Left lung (tissue), 10 donors: ENCODE results near the gene WNT10A. TPM values are rescaled to one million over a fixed set of nuclear protein-coding genes. Genes with fewer than 3 reads are reported as not detected.

Experiments
- ATAC-seq: fragments of 200-7000 bp; cut with Tn5 transposase; one replicate; pipeline ENCODE4 v1.9.1; 2020; ENCODE audit warnings: moderate library complexity
- DNase-seq, 4 donors: peaks; one replicate each; pipeline ENCODE4 v3.0.0-alpha.2; 2013 to 2020
- H3K27ac ChIP-seq, 2 donors: fragments of 200-600 bp; sonication (generic) in 1 of 2; one replicate each; pipeline versions ENCODE4 v1.5.0 to v1.8.0; 2020 to 2021
- H3K27me3 ChIP-seq, 2 donors: fragments of 200-600 bp; sonication (generic) in 1 of 2; one replicate each; pipeline versions ENCODE4 v1.5.0 to v1.8.0; 2020 to 2021
- H3K36me3 ChIP-seq, 2 donors: fragments of 200-600 bp; sonication (generic) in 1 of 2; one replicate each; pipeline versions ENCODE4 v1.5.0 to v1.8.0; 2020 to 2021
- H3K4me1 ChIP-seq, 2 donors: fragments of 200-600 bp; one replicate each; pipeline ENCODE4 v1.8.0; 2021
- H3K4me3 ChIP-seq, 2 donors: fragments of 200-600 bp; sonication (generic) in 1 of 2; one replicate each; pipeline versions ENCODE4 v1.5.0 to v1.8.0; 2020 to 2021; ENCODE audit warnings: mild to moderate bottlenecking in 1 of 2
- H3K9me3 ChIP-seq, 2 donors: fragments of 200-600 bp; sonication (generic) in 1 of 2; one replicate each; pipeline versions ENCODE4 v1.5.0 to v1.8.0; 2020 to 2021
- CTCF ChIP-seq, 2 donors: fragments of 200-600 bp; sonication (generic) in 1 of 2; IDR thresholded peaks; one replicate each; pipeline versions ENCODE4 v1.5.0 to v1.8.0; 2021; ENCODE audit warnings: antibody characterized with exemption in 2 of 2
- intact Hi-C, 2 donors: fragments of 100-400 bp; cut with DNase I; formaldehyde crosslinking; loops; one replicate each; pipeline versions ENCODE4 v1.11.2 to v1.14.2; 2022
- polyA plus RNA-seq, 6 donors: library from polyadenylated mRNA; unstranded; fragments of 120-200 nt; gene quantifications; one replicate each; pipeline ENCODE4 v1.2.1, GENCODE V29; 2013; ENCODE audit not compliant: insufficient read length in 6 of 6
- total RNA-seq, 2 donors: library from RNA; stranded (reverse); fragmentation: NEBNext Ultra II Directional; extraction: Animal tissue kit (Norgen Biotek cat#: 25700); gene quantifications; one replicate each; pipeline ENCODE4 v1.2.1, GENCODE V29; 2021
- donor health status: DM: no; HTN: yes; CAD: no.
- donor health status: DM: no; HTN: no; CAD: no.

WNT10A gene
- total and polyA plus RNA-seq, 8 donors = 0.17 to 1.1 (median 0.38) TPM; not detected in 1

- H3K4me1 ChIP-seq = peaks cover 4 to 5% of the 10 kb centered on the region in 2 donors
- no peak overlapping the region for H3K4me3 ChIP-seq
- DNase-seq = no peak
- no peak for TF ChIP-seq CTCF (IDR thresholded peaks at IDR 0.05)
- H3K27me3 ChIP-seq = peaks cover 0 to 48% of the 10 kb centered on the region in 2 donors
- no peak overlapping the region for H3K27ac ChIP-seq
- no peaks in the 10 kb centered on the region for H3K9me3 ChIP-seq
- no peak for ATAC-seq
- H3K36me3 ChIP-seq = no peaks in the 10 kb centered on the region
- intact Hi-C loops = no loop called here
These were observed 30.1 kb downstream of the WNT10A start for GRCh38 chr2:218910741-218911140.

GRCh38 chr2:218920504-218920903, 39.9 kb downstream of the WNT10A start:
- ATAC-seq (no peak), DNase-seq (no peak)
- intact Hi-C loops = no loop called here
- Histone ChIP-seq H3K27me3 (peaks cover 0 to 65% of the 10 kb centered on the region in 2 donors), H3K4me1 (no peaks in the 10 kb centered on the region), H3K27ac (no peak overlapping the region), H3K9me3 (peaks cover 0 to 7% of the 10 kb centered on the region in 2 donors), H3K4me3 (no peak overlapping the region), H3K36me3 (no peaks in the 10 kb centered on the region)
- TF ChIP-seq CTCF (IDR thresholded peaks at IDR 0.05) = no peak

- no peaks in the 10 kb centered on the region for H3K36me3 ChIP-seq
- intact Hi-C loops = no loop called here
- H3K27me3 ChIP-seq = peaks cover 0 to 66% of the 10 kb centered on the region in 2 donors
- H3K27ac ChIP-seq = no peak overlapping the region
- TF ChIP-seq CTCF (IDR thresholded peaks at IDR 0.05) = no peak
- no peak for ATAC-seq
- H3K4me1 ChIP-seq = no peaks in the 10 kb centered on the region
- no peak overlapping the region for H3K4me3 ChIP-seq
- DNase-seq = no peak
- H3K9me3 ChIP-seq = peaks cover 0 to 7% of the 10 kb centered on the region in 2 donors
These were observed 44.1 kb downstream of the WNT10A start for GRCh38 chr2:218924757-218925156.

- peaks cover 0 to 59% of the 10 kb centered on the region in 2 donors for H3K27me3 ChIP-seq
- no peak for DNase-seq
- no peak for ATAC-seq
- H3K36me3 ChIP-seq = no peaks in the 10 kb centered on the region
- H3K4me1 ChIP-seq = no peaks in the 10 kb centered on the region
- no peak overlapping the region for H3K27ac ChIP-seq
- intact Hi-C loops = no loop called here
- peaks cover 0 to 7% of the 10 kb centered on the region in 2 donors for H3K9me3 ChIP-seq
- no peak for TF ChIP-seq CTCF (IDR thresholded peaks at IDR 0.05)
- H3K4me3 ChIP-seq = no peak overlapping the region
These were observed 44.8 kb downstream of the WNT10A start for GRCh38 chr2:218925434-218925833.

GRCh38 chr2:218927422-218927821, 46.8 kb downstream of the WNT10A start:
- DNase-seq (peak in 1 of 4 donors; percentile 16), ATAC-seq (no peak)
- peaks cover 0 to 7% of the 10 kb centered on the region in 2 donors for H3K9me3 ChIP-seq
- no peaks in the 10 kb centered on the region for H3K36me3 ChIP-seq
- H3K4me3 ChIP-seq = no peak overlapping the region
- H3K4me1 ChIP-seq = no peaks in the 10 kb centered on the region
- intact Hi-C loops = no loop called here
- H3K27ac ChIP-seq = no peak overlapping the region
- no peak for TF ChIP-seq CTCF (IDR thresholded peaks at IDR 0.05)
- peaks cover 0 to 44% of the 10 kb centered on the region in 2 donors for H3K27me3 ChIP-seq
